Omental fat pad (tissue), 4 donors: ENCODE results near the gene KIF12. TPM values are rescaled to one million over a fixed set of nuclear protein-coding genes. Genes with fewer than 3 reads are reported as not detected.

Source experiments
- ATAC-seq: fragments of 150-250 bp; one replicate; pipeline ENCODE4 v1.9.1; 2016; ENCODE audit warnings: mild to moderate bottlenecking, moderate library complexity; ENCODE audit not compliant: low FRiP score
- DNase-seq: peaks from one replicate; pipeline ENCODE4 v3.0.0-alpha.2; 2019; ENCODE audit warnings: low spot score
- total RNA-seq, 4 donors: library from RNA; depleted of rRNA; stranded (reverse); fragments of >200 nt; gene quantifications; one replicate each; pipeline ENCODE4 v1.1.0, GENCODE V29; 2016
- TF ChIP-seq, protein P1 (sequence below), 3 donors: fragments of 450-650 bp; IDR thresholded peaks; one replicate each; pipeline ENCODE4 v1.5.1; 2016 to 2017; ENCODE audit warnings: antibody characterized with exemption in 3 of 3, mild to moderate bottlenecking in 3 of 3, moderate library complexity in 2 of 3

Gene KIF12
- total RNA-seq, 4 donors from 2014 or later = 0.12 to 0.19 TPM; not detected in 2

DNA sequence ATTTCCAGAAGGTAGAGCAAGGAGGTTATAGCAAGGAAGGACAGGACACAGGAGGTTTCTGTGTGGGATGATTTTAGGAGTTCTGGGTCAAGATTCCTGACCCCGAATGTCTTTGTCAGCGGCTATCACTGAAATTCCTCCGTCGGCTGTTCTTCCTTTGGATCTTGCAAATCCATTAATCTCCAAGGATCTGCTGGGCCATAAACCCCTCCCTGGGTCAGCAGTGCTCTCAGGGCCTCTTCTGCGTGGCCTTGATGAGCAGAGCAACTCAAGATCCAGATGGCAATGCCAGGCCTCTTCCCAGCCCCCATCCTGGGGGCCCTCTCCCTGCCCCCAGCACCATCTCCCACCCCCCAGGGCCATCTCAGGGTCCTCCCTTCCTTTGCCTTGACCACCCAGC lies 40.0 kb upstream of the KIF12 start:
- no peak for ATAC-seq
- TF ChIP-seq, protein P1, sequence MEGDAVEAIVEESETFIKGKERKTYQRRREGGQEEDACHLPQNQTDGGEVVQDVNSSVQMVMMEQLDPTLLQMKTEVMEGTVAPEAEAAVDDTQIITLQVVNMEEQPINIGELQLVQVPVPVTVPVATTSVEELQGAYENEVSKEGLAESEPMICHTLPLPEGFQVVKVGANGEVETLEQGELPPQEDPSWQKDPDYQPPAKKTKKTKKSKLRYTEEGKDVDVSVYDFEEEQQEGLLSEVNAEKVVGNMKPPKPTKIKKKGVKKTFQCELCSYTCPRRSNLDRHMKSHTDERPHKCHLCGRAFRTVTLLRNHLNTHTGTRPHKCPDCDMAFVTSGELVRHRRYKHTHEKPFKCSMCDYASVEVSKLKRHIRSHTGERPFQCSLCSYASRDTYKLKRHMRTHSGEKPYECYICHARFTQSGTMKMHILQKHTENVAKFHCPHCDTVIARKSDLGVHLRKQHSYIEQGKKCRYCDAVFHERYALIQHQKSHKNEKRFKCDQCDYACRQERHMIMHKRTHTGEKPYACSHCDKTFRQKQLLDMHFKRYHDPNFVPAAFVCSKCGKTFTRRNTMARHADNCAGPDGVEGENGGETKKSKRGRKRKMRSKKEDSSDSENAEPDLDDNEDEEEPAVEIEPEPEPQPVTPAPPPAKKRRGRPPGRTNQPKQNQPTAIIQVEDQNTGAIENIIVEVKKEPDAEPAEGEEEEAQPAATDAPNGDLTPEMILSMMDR (IDR thresholded peaks at IDR 0.05) = no peak
- DNase-seq = no peak

DNA sequence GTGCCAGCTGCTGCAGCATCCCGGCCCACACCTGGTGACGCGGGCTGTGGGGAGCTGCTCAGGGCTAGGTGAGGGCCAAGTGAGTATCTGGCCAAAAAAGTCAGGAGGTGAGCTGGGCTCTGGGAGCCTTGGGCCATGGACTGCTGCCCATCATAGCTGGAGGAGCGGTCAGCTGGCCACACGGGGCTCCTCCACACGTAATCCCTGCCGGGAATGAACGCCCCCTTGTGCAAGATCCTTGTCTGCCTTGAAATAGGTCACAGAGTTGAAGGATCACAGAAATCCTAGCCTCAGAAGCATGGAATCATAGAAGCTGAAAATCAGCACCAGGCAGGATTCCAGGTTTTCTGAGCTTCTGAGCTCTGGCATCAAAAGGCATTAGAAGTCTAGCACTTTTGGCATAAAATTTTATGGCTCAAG lies 39.5 kb upstream of the KIF12 start:
- TF ChIP-seq, protein P1 (IDR thresholded peaks at IDR 0.05) = no peak
- ATAC-seq (peak; percentile 92), DNase-seq (peak; percentile 64)

DNA sequence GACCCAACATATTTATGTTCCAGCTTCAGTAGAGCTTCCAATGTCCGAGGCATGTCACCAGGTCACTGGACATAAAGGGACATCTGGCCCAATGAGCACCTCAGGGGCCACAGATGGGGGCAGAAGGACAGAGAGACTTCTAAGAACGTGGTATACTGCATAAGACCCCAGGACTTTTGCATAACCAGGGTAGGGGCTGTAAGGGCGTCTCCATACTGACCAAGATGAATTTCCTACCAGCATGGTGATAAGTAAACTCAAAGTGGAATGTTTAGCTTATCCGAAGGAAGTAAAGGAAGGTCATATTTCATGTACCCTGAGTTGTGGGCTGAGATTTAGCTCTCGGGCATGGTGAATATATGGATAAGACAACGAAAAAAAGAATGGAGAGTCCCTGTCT lies 38.7 kb upstream of the KIF12 start:
- TF ChIP-seq, protein P1 (IDR thresholded peaks at IDR 0.05) = no peak
- no peak for ATAC-seq
- no peak for DNase-seq

DNA sequence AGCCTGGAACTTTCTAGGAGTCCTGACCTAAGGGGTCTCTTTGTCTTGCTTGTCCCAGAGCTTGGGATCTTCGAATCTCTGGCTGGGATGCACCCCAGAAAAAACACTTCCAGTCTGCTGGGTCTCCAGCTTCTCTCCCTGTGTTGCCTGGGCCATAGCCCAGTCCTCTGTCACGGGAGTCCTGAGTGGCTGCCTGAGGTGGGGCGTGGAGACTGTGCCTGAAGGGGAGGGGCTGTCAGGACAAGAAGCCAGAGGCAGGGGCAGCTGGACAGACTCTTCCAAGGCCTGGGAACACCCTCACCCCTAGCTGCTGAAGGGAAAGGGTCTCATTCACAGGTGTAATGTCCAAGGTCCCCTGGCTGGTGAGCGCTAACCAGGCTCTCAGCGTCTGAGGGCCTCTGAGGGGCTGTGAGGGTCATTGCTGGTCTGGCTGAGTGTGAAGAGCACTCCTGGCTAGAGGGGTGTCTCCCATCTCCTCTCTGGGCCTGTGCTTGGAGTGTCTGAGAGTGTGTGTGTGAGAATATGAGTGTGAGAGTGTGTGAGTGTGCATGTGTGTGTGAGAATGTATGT lies 35.8 kb upstream of the KIF12 start:
- TF ChIP-seq, protein P1 (IDR thresholded peaks at IDR 0.05) = no peak
- DNase-seq (no peak), ATAC-seq (no peak)

DNA sequence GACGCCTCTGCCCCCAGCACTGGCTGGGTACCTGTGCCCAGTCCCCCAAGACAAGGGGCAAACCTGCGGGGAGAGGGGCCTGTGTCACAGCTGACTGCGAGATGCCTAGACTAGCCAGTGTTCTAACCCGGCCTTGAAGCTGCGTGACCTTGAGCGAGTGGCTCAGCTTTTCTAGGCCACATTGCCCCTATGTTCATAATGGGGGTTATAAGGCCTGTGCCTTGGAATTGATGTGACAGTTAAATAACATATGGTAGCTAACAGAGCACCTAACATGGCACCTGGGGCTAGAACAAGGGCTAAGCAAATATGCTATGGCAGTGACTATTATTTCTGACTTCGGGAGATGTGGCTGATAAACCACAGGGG lies 33.4 kb upstream of the KIF12 start:
- ATAC-seq = no peak
- DNase-seq = no peak
- TF ChIP-seq, protein P1 (IDR thresholded peaks at IDR 0.05) = no peak

DNA sequence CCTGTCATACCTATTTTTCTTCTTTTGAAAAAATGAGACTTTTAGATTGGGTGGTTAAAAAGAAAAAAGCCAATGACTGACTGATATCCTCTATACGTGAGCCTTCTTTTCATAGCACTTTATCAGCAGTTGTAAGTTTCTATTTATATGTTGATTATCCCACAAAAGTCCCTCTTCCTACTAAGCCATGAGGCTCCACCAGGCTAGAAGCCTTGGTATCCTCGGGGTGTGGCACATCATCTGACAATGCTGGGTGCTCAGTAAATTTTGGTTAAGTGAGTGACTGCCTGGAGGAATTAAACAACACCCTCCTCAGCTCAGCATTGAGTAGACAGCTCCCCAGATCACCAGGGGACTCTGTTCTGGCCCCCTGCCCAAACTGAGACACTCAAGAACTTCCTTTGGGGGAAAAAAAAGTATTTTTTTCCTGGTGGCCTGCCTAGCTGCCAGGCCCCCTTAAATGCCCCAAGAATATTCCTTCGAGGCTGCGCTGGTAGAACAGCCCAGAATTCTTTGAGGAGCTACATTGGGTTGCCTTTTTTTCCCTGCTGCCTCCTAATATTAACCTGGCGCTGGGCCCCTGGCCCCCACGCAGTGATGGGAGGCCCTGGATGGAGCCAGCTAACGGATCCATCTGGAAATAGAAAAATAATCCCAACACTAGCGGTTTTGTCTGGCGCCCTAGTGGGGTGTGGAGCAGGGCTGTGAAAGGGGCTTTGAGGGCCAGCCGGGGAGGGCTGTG lies 32.9 kb upstream of the KIF12 start:
- DNase-seq (no peak), ATAC-seq (no peak)
- TF ChIP-seq, protein P1 (IDR thresholded peaks at IDR 0.05) = no peak
